Epithelial cell of esophagus (primary cell): ENCODE results near the gene PHF21B.
A peak's percentile ranks its signal among the peaks of the same experiment; 100 is the strongest.

Source experiments
- DNase-seq: peaks from one replicate; pipeline ENCODE4 v3.0.0; 2010; ENCODE audit warnings: low read depth
- H3K4me3 ChIP-seq: 2 replicates; pipeline ENCODE4 v1.5.1; 2011; ENCODE audit warnings: mild to moderate bottlenecking, low read length, control low read depth
- CTCF ChIP-seq: IDR thresholded peaks from 2 replicates; pipeline ENCODE4 v1.5.1; 2011; ENCODE audit warnings: low read depth, mild to moderate bottlenecking, low read length, control low read depth, inconsistent platforms; ENCODE audit not compliant: insufficient read depth; ENCODE audit errors: missing control alignments

Gene PHF21B

GRCh38 chr22:44879301-44879680 is 130.5 kb downstream of the PHF21B start:
- DNase-seq: no peak
- no peak for TF ChIP-seq CTCF
- no peak overlapping the region for H3K4me3 ChIP-seq

GRCh38 chr22:44878483-44879300 is 131.1 kb downstream of the PHF21B start:
- H3K4me3 ChIP-seq: no peak overlapping the region
- no peak for TF ChIP-seq CTCF
- DNase-seq: no peak

DNA sequence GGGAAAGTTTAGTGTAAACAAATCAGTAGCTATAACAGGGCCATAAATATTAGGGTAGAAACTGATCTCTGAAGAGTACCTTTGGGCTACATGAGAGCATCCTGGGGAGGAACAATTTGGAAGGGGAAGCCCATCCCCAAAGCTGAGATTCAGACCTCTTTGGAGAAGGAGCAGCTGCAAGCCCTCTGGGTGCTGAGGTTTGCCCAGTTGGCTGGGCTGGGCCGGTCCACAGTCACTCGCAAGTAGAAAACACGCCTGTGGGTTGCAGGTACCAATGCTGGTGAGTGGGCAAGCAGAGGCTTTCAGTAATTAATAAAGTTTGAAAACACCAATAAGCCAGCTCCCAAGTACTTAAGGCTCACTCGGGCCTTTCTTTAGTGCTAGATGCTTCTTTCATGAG is 132.9 kb downstream of the PHF21B start:
- no peak overlapping the region for H3K4me3 ChIP-seq
- DNase-seq: no peak
- no peak for TF ChIP-seq CTCF

DNA sequence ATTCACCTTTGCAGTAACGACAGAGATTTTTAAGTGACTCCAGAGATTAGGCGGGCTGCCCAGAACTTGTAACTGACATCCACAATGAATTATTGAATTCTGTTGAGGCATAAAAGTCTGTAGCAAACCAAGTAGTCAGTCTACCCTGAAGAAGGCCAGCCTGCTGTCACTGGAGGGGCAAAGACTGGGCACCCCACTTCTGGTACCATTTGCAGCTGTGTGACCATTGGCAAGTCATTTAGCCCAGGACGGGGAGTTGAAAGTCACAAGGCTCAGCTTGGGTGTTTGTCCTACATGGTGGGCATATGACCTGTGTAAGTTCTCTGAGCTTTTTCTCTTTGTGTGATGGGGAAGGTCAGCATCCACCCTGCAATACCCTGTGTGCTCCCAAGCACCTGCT is 138.0 kb downstream of the PHF21B start:
- no peak for DNase-seq
- H3K4me3 ChIP-seq: no peak overlapping the region
- no peak for TF ChIP-seq CTCF

DNA sequence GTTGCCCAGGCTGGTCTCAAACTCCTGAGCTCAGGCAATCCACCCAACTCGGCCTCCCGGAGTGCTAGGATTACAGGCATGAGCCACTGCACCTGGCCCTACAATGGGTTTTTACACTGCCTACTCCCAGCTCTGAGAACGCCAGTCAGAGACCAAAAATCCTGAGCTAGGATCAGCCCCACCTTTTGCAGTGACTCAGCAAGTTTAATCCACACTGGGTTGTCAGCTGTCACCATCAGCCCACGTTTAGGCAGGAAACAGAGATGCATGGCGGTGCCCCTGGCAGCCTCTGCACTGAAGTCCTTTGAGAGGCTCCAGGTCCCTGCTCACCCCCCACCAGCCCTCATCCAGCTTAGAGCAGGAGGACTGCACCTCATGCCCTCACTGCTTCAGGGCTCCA is 139.8 kb downstream of the PHF21B start:
- peak; percentile 83 for DNase-seq
- no peak for TF ChIP-seq CTCF
- H3K4me3 ChIP-seq: no peak overlapping the region

DNA sequence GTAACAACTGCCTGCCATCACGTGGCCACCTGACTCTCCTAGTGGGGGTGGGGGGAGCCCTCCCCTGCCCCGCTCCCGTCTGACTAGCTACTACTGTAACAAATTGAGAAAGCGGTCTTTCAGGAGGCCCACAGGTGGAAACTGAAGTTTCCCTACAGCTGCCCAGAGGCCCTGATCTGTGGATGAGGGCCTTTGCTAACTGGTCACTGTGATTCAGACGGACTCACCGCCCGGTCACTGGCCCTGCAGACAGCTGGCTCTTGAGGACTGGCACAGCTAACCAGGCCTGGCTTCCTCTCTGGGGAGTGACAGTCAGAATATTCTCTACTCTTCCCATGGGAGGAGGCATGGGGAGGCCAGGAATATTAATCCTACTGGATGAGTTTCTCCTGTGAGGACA is 140.6 kb downstream of the PHF21B start:
- no peak for TF ChIP-seq CTCF
- H3K4me3 ChIP-seq: no peak overlapping the region
- no peak for DNase-seq
